Muscle layer of colon (tissue), 2 donors: ENCODE data around the gene FOXK1.

Experiments used
- H3K27ac ChIP-seq: one replicate; pipeline ENCODE4 v1.7.0; 2013; ENCODE audit warnings: low read depth, mild to moderate bottlenecking, low read length, moderate library complexity
- H3K27me3 ChIP-seq, 2 donors: one replicate each; pipeline ENCODE4 v1.7.0; 2013; ENCODE audit warnings: low read length in 2 of 2, mild to moderate bottlenecking in 2 of 2; ENCODE audit not compliant: insufficient read depth in 2 of 2, control insufficient read depth in 1 of 2
- H3K36me3 ChIP-seq: one replicate; pipeline ENCODE4 v1.7.0; 2013; ENCODE audit warnings: mild to moderate bottlenecking, low read length; ENCODE audit not compliant: insufficient read depth
- H3K4me1 ChIP-seq: one replicate; pipeline ENCODE4 v1.7.0; 2013; ENCODE audit warnings: mild to moderate bottlenecking, low read length; ENCODE audit not compliant: insufficient read depth
- H3K4me3 ChIP-seq, 2 donors: one replicate each; pipeline ENCODE4 v1.7.0; 2013; ENCODE audit warnings: low read length in 2 of 2, low read depth in 1 of 2, mild to moderate bottlenecking in 1 of 2, moderate library complexity in 1 of 2
- H3K9ac ChIP-seq: one replicate; pipeline ENCODE4 v1.7.0; 2013; ENCODE audit warnings: low read length
- H3K9me3 ChIP-seq: one replicate; pipeline ENCODE4 v1.7.0; 2013; ENCODE audit warnings: mild to moderate bottlenecking, low read length
- donor health status: abdominal sarcoma.
- donor health status: Adenocarcinoma of cecum.

FOXK1 gene

GRCh38 chr7:4815121-4815520 lies 133.0 kb downstream of the FOXK1 start:
- Histone ChIP-seq H3K9me3 (no peaks in the 10 kb centered on the region), H3K4me3 (no peak overlapping the region), H3K27me3 (peaks cover 0 to 5% of the 10 kb centered on the region in 2 donors), H3K36me3 (no peaks in the 10 kb centered on the region), H3K9ac (no peak overlapping the region), H3K27ac (no peak overlapping the region), H3K4me1 (no peaks in the 10 kb centered on the region)

GRCh38 chr7:4815609-4816418 lies 133.7 kb downstream of the FOXK1 start:
- H3K4me3 ChIP-seq = no peak overlapping the region
- H3K9me3 ChIP-seq = no peaks in the 10 kb centered on the region
- peaks cover 0 to 5% of the 10 kb centered on the region in 2 donors for H3K27me3 ChIP-seq
- H3K4me1 ChIP-seq = no peaks in the 10 kb centered on the region
- no peaks in the 10 kb centered on the region for H3K36me3 ChIP-seq
- H3K9ac ChIP-seq = no peak overlapping the region
- H3K27ac ChIP-seq = no peak overlapping the region

- no peaks in the 10 kb centered on the region for H3K4me1 ChIP-seq
- H3K4me3 ChIP-seq = no peak overlapping the region
- H3K9ac ChIP-seq = no peak overlapping the region
- H3K27ac ChIP-seq = no peak overlapping the region
- peaks cover 0 to 5% of the 10 kb centered on the region in 2 donors for H3K27me3 ChIP-seq
- no peaks in the 10 kb centered on the region for H3K9me3 ChIP-seq
- no peaks in the 10 kb centered on the region for H3K36me3 ChIP-seq
Measured at GRCh38 chr7:4816419-4817080, 134.5 kb downstream of the FOXK1 start.

GRCh38 chr7:4817178-4817901 lies 135.2 kb downstream of the FOXK1 start:
- H3K27ac ChIP-seq = no peak overlapping the region
- no peaks in the 10 kb centered on the region for H3K36me3 ChIP-seq
- no peak overlapping the region for H3K9ac ChIP-seq
- H3K9me3 ChIP-seq = no peaks in the 10 kb centered on the region
- H3K27me3 ChIP-seq = peaks cover 0 to 5% of the 10 kb centered on the region in 2 donors
- H3K4me1 ChIP-seq = no peaks in the 10 kb centered on the region
- no peak overlapping the region for H3K4me3 ChIP-seq

GRCh38 chr7:4818000-4818794 lies 136.1 kb downstream of the FOXK1 start:
- peaks cover 0 to 5% of the 10 kb centered on the region in 2 donors for H3K27me3 ChIP-seq
- H3K9ac ChIP-seq = no peak overlapping the region
- no peak overlapping the region for H3K27ac ChIP-seq
- no peak overlapping the region for H3K4me3 ChIP-seq
- H3K4me1 ChIP-seq = no peaks in the 10 kb centered on the region
- no peaks in the 10 kb centered on the region for H3K9me3 ChIP-seq
- no peaks in the 10 kb centered on the region for H3K36me3 ChIP-seq

GRCh38 chr7:4819560-4820404 lies 137.7 kb downstream of the FOXK1 start:
- H3K4me3 ChIP-seq = no peak overlapping the region
- no peaks in the 10 kb centered on the region for H3K9me3 ChIP-seq
- no peak overlapping the region for H3K27ac ChIP-seq
- H3K4me1 ChIP-seq = no peaks in the 10 kb centered on the region
- no peak overlapping the region for H3K9ac ChIP-seq
- H3K36me3 ChIP-seq = no peaks in the 10 kb centered on the region
- peaks cover 0 to 5% of the 10 kb centered on the region in 2 donors for H3K27me3 ChIP-seq

GRCh38 chr7:4820405-4820966 lies 138.4 kb downstream of the FOXK1 start:
- no peak overlapping the region for H3K9ac ChIP-seq
- H3K4me1 ChIP-seq = no peaks in the 10 kb centered on the region
- no peak overlapping the region for H3K4me3 ChIP-seq
- no peak overlapping the region for H3K27ac ChIP-seq
- H3K9me3 ChIP-seq = no peaks in the 10 kb centered on the region
- no peaks in the 10 kb centered on the region for H3K27me3 ChIP-seq
- no peaks in the 10 kb centered on the region for H3K36me3 ChIP-seq
